Naive thymus-derived CD4-positive, alpha-beta T cell (primary cell): ENCODE data around the gene SH3RF3. TPM values are rescaled to one million over a fixed set of nuclear protein-coding genes. Genes with fewer than 3 reads are reported as not detected.

Experiments
- ATAC-seq: fragments of 150-1000 bp; cut with Tn5 transposase; 2 replicates; pipeline ENCODE4 v1.10.0; 2021; ENCODE audit warnings: mild to moderate bottlenecking, moderate library complexity
- CTCF ChIA-PET: fragments of 350-600 bp; sonication (Branson Sonifier 250); formaldehyde crosslinking; loops from one replicate; lab custom pipeline; 2021; ENCODE audit warnings: antibody characterized with exemption; lab: Charles Lee
- POLR2A ChIA-PET: fragments of 350-600 bp; sonication (Branson Sonifier 250); formaldehyde crosslinking; loops from one replicate; lab custom pipeline; 2021; ENCODE audit warnings: antibody characterized with exemption, inconsistent platforms; lab: Charles Lee
- DNase-seq, 9 donors: peaks; one replicate each; pipeline versions ENCODE4 v3.0.0 to v3.0.0-alpha.2; 2020 to 2022; ENCODE audit warnings: mixed read lengths in 1 of 9
- H3K27ac ChIP-seq: one replicate; pipeline ENCODE4 v1.7.0; 2013; ENCODE audit warnings: mild to moderate bottlenecking, low read depth, low read length, moderate library complexity
- H3K27me3 ChIP-seq, 2 donors: one replicate each; pipeline ENCODE4 v1.7.0; 2013; ENCODE audit warnings: low read length in 2 of 2, mild to moderate bottlenecking in 2 of 2, moderate library complexity in 2 of 2; ENCODE audit not compliant: control insufficient read depth in 2 of 2, insufficient read depth in 2 of 2
- H3K36me3 ChIP-seq, 3 experiments: 1 replicate in 2 of 3; 2 replicates in 1 of 3; pipeline ENCODE4 v1.7.0; 2013; ENCODE audit warnings: low read length in 3 of 3, mild to moderate bottlenecking in 3 of 3, moderate library complexity in 1 of 3; ENCODE audit not compliant: insufficient read depth in 3 of 3, control insufficient read depth in 2 of 3
- H3K4me1 ChIP-seq, 2 donors: one replicate each; pipeline ENCODE4 v1.7.0; 2013; ENCODE audit warnings: low read length in 2 of 2, mild to moderate bottlenecking in 2 of 2, moderate library complexity in 1 of 2; ENCODE audit not compliant: control insufficient read depth in 2 of 2, insufficient read depth in 2 of 2
- H3K4me3 ChIP-seq: 2 replicates; pipeline ENCODE4 v1.7.0; 2013; ENCODE audit warnings: mild to moderate bottlenecking, low read length
- H3K9me3 ChIP-seq, 3 experiments: 1 replicate in 2 of 3; 2 replicates in 1 of 3; pipeline ENCODE4 v1.7.0; 2013; ENCODE audit warnings: low read length in 3 of 3; ENCODE audit not compliant: control insufficient read depth in 2 of 3
- H3K27ac Mint-ChIP-seq, 9 donors: one replicate each; pipeline ENCODE4 v1.8.0; 2020 to 2022; ENCODE audit warnings: mixed read lengths in 9 of 9, mild to moderate bottlenecking in 8 of 9, moderate library complexity in 5 of 9, inconsistent platforms in 2 of 9
- H3K27me3 Mint-ChIP-seq, 5 donors: one replicate each; pipeline ENCODE4 v1.8.0; 2021 to 2022; ENCODE audit warnings: mixed read lengths in 5 of 5, mild to moderate bottlenecking in 1 of 5
- H3K36me3 Mint-ChIP-seq, 5 donors: one replicate each; pipeline ENCODE4 v1.8.0; 2020 to 2022; ENCODE audit warnings: mixed read lengths in 5 of 5, mild to moderate bottlenecking in 3 of 5, inconsistent platforms in 1 of 5
- H3K4me1 Mint-ChIP-seq, 7 donors: one replicate each; pipeline ENCODE4 v1.8.0; 2020 to 2022; ENCODE audit warnings: mixed read lengths in 7 of 7, mild to moderate bottlenecking in 3 of 7, inconsistent platforms in 1 of 7
- H3K4me3 Mint-ChIP-seq, 10 donors: one replicate each; pipeline ENCODE4 v1.8.0; 2020 to 2022; ENCODE audit warnings: mild to moderate bottlenecking in 10 of 10, mixed read lengths in 10 of 10, moderate library complexity in 6 of 10, inconsistent platforms in 2 of 10
- H3K9me3 Mint-ChIP-seq, 11 donors: one replicate each; pipeline ENCODE4 v1.8.0; 2020 to 2022; ENCODE audit warnings: mixed read lengths in 11 of 11, mild to moderate bottlenecking in 4 of 11, inconsistent platforms in 1 of 11, moderate library complexity in 1 of 11
- intact Hi-C, 2 donors: fragments of 100-400 bp; cut with micrococcal nuclease; formaldehyde crosslinking; loops; one replicate each; pipeline ENCODE4 v1.15.1; 2023
- polyA plus RNA-seq, 2 donors: library from polyadenylated mRNA; unstranded; fragments of 300-500 nt; fragmentation: Illumina TruSeq; gene quantifications; one replicate each; pipeline ENCODE4 v1.2.3, GENCODE V29; 2021
- total RNA-seq, 6 experiments: library from RNA in 5 of 6; stranded (reverse) in 5 of 6; gene quantifications; 1 replicate in 5 of 6; 2 replicates in 1 of 6; pipeline ENCODE4 v1.2.3 and lab custom pipeline; 2021 to 2026

SH3RF3 gene
- total and polyA plus RNA-seq, 7 experiments from 2014 or later = 0.19 to 11.5 (median 4.8) TPM

- Histone ChIP-seq H3K4me3 (no peak overlapping the region), H3K4me1 (peaks cover 0 to 16% of the 10 kb centered on the region in 2 donors), H3K27me3 (no peaks in the 10 kb centered on the region), H3K27ac (no peak overlapping the region), H3K9me3 (no peaks in the 10 kb centered on the region), H3K36me3 (no peaks in the 10 kb centered on the region)
- H3K4me1 Mint-ChIP-seq = peaks cover 9 to 75% (median 39%) of the 10 kb centered on the region in 7 donors
- DNase-seq = no peak
- H3K36me3 Mint-ChIP-seq = peaks cover 0 to 5% (median 0%) of the 10 kb centered on the region in 5 donors
- peak overlapping the region in 1 of 9 donors; percentile 16 for H3K27ac Mint-ChIP-seq
- ChIA-PET POLR2A (no interaction called here), CTCF (no interaction called here)
- intact Hi-C loops = no loop called here
- peaks cover 0 to 39% (median 0%) of the 10 kb centered on the region in 5 donors for H3K27me3 Mint-ChIP-seq
- no peaks in the 10 kb centered on the region for H3K9me3 Mint-ChIP-seq
- ATAC-seq = no peak
- no peak overlapping the region for H3K4me3 Mint-ChIP-seq
Observed at GRCh38 chr2:109153807-109154206, 24.8 kb downstream of the SH3RF3 start.

- Mint-ChIP-seq H3K4me3 (no peak overlapping the region), H3K9me3 (no peaks in the 10 kb centered on the region), H3K27ac (peak overlapping the region in 1 of 9 donors; percentile 16), H3K36me3 (peaks cover 0 to 5% (median 0%) of the 10 kb centered on the region in 5 donors), H3K4me1 (peaks cover 9 to 74% (median 38%) of the 10 kb centered on the region in 7 donors), H3K27me3 (peaks cover 0 to 34% (median 0%) of the 10 kb centered on the region in 5 donors)
- intact Hi-C loops = no loop called here
- DNase-seq = no peak
- no peaks in the 10 kb centered on the region for H3K36me3 ChIP-seq
- no peaks in the 10 kb centered on the region for H3K9me3 ChIP-seq
- ChIA-PET POLR2A (interaction anchor here (1.2 kb wide), 1 partner anchor 8 kb away, joined by 3 read pairs; no protein-coding TSS in a partner anchor), CTCF (no interaction called here)
- ATAC-seq = no peak
- no peak overlapping the region for H3K4me3 ChIP-seq
- no peak overlapping the region for H3K27ac ChIP-seq
- no peaks in the 10 kb centered on the region for H3K27me3 ChIP-seq
- H3K4me1 ChIP-seq = peaks cover 0 to 16% of the 10 kb centered on the region in 2 donors
Observed at GRCh38 chr2:109154226-109154625, 25.2 kb downstream of the SH3RF3 start.

- no peaks in the 10 kb centered on the region for H3K27me3 ChIP-seq
- peak overlapping the region in 1 of 9 donors; percentile 18 for H3K27ac Mint-ChIP-seq
Observed at GRCh38 chr2:109155553-109156451, 26.8 kb downstream of the SH3RF3 start.

GRCh38 chr2:109157563-109158105, 28.6 kb downstream of the SH3RF3 start:
- no peaks in the 10 kb centered on the region for H3K9me3 ChIP-seq
- no peak overlapping the region for H3K27ac Mint-ChIP-seq
- POLR2A ChIA-PET = no interaction called here

More at GRCh38 chr2:109155553-109156451, 26.8 kb downstream of the SH3RF3 start:
- Mint-ChIP-seq H3K4me1 (peaks cover under 1 to 71% (median 26%) of the 10 kb centered on the region in 7 donors), H3K36me3 (peaks cover 0 to 5% (median 0%) of the 10 kb centered on the region in 5 donors), H3K9me3 (no peaks in the 10 kb centered on the region), H3K27me3 (peaks cover 0 to 26% (median 0%) of the 10 kb centered on the region in 5 donors), H3K4me3 (peak overlapping the region in 1 of 10 donors; percentile 37)
- intact Hi-C loops = no loop called here
- no peak overlapping the region for H3K4me3 ChIP-seq
- ChIA-PET CTCF (interaction anchor here (0.6 to 0.9 kb wide), 2 partner anchors 11 to 362 kb away, joined by 3 read pairs; no protein-coding TSS in a partner anchor), POLR2A (interaction anchor here (1.2 to 1.4 kb wide), 2 partner anchors 10 to 13 kb away, joined by 3 to 4 read pairs; no protein-coding TSS in a partner anchor)
- no peaks in the 10 kb centered on the region for H3K9me3 ChIP-seq
- DNase-seq (no peak), ATAC-seq (no peak)
- no peaks in the 10 kb centered on the region for H3K36me3 ChIP-seq
- H3K27ac ChIP-seq = no peak overlapping the region
- peaks cover 0 to 8% of the 10 kb centered on the region in 2 donors for H3K4me1 ChIP-seq

GRCh38 chr2:109158237-109158636, 29.2 kb downstream of the SH3RF3 start:
- no peak for ATAC-seq
- H3K27ac ChIP-seq = no peak overlapping the region
- Mint-ChIP-seq H3K4me1 (peaks cover 0 to 66% (median 25%) of the 10 kb centered on the region in 7 donors), H3K27me3 (peaks cover 0 to 18% (median 0%) of the 10 kb centered on the region in 5 donors), H3K4me3 (no peak overlapping the region), H3K9me3 (no peaks in the 10 kb centered on the region), H3K27ac (no peak overlapping the region), H3K36me3 (peaks cover 0 to 5% (median 0%) of the 10 kb centered on the region in 5 donors)
- peaks cover 0 to 5% of the 10 kb centered on the region in 2 donors for H3K4me1 ChIP-seq
- intact Hi-C loops = no loop called here
- no peak overlapping the region for H3K4me3 ChIP-seq
- H3K36me3 ChIP-seq = no peaks in the 10 kb centered on the region
- H3K9me3 ChIP-seq = no peaks in the 10 kb centered on the region
- CTCF ChIA-PET = no interaction called here
- DNase-seq = no peak
- POLR2A ChIA-PET = no interaction called here
- no peaks in the 10 kb centered on the region for H3K27me3 ChIP-seq

More at GRCh38 chr2:109157563-109158105, 28.6 kb downstream of the SH3RF3 start:
- peaks cover 0 to 23% (median 0%) of the 10 kb centered on the region in 5 donors for H3K27me3 Mint-ChIP-seq
- Histone ChIP-seq H3K4me3 (no peak overlapping the region), H3K27ac (no peak overlapping the region), H3K4me1 (peaks cover 0 to 5% of the 10 kb centered on the region in 2 donors), H3K27me3 (no peaks in the 10 kb centered on the region), H3K36me3 (no peaks in the 10 kb centered on the region)
- no peak for ATAC-seq
- CTCF ChIA-PET = no interaction called here
- H3K9me3 Mint-ChIP-seq = no peaks in the 10 kb centered on the region
- intact Hi-C loops = no loop called here
- DNase-seq = no peak
- no peak overlapping the region for H3K4me3 Mint-ChIP-seq
- H3K36me3 Mint-ChIP-seq = peaks cover 0 to 5% (median 0%) of the 10 kb centered on the region in 5 donors
- peaks cover 0 to 66% (median 26%) of the 10 kb centered on the region in 7 donors for H3K4me1 Mint-ChIP-seq

GRCh38 chr2:109159096-109159495, 30.1 kb downstream of the SH3RF3 start:
- peak overlapping the region in 1 of 9 donors; percentile 65 for H3K27ac Mint-ChIP-seq
- ChIA-PET POLR2A (no interaction called here), CTCF (interaction anchor here (0.8 kb wide), 1 partner anchor 25 kb away, joined by 3 read pairs; no protein-coding TSS in a partner anchor)
- Histone ChIP-seq H3K4me1 (peaks cover 0 to 5% of the 10 kb centered on the region in 2 donors), H3K36me3 (no peaks in the 10 kb centered on the region), H3K9me3 (no peaks in the 10 kb centered on the region), H3K27me3 (no peaks in the 10 kb centered on the region), H3K4me3 (no peak overlapping the region), H3K27ac (no peak overlapping the region)
- DNase-seq (no peak), ATAC-seq (no peak)
- peaks cover 0 to 68% (median 31%) of the 10 kb centered on the region in 7 donors for H3K4me1 Mint-ChIP-seq
- intact Hi-C loops = no loop called here
- H3K27me3 Mint-ChIP-seq = peaks cover 0 to 16% (median 0%) of the 10 kb centered on the region in 5 donors
- H3K4me3 Mint-ChIP-seq = no peak overlapping the region
- peaks cover 0 to 5% (median 0%) of the 10 kb centered on the region in 5 donors for H3K36me3 Mint-ChIP-seq
- no peaks in the 10 kb centered on the region for H3K9me3 Mint-ChIP-seq
